ENCODE data around the gene COPRS.

DNA sequence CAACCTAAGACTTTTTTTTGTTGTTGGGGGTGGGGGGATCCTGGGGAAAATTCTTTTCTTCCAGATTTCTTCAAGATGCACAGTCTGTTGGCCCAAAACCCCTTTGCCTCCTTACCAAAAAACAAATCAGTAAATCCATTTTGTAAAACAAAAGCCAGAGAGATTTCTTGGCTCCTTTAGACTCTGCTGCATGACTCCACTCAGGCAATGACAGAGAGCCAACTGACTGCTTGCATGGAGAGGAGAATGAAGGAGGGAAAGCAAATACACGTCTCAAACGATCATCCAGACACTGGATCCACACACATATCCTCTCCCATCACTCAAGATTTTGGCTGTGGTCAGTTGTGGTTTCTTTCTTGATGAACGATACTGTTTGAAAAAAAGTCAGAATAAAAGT lies 13.8 kb downstream of the COPRS start:
- no peak for TF ChIP-seq POLR2A (IDR thresholded peaks at IDR 0.05; ENCODE audit: extremely low read depth, insufficient read length)
- TF ChIP-seq, protein P1, sequence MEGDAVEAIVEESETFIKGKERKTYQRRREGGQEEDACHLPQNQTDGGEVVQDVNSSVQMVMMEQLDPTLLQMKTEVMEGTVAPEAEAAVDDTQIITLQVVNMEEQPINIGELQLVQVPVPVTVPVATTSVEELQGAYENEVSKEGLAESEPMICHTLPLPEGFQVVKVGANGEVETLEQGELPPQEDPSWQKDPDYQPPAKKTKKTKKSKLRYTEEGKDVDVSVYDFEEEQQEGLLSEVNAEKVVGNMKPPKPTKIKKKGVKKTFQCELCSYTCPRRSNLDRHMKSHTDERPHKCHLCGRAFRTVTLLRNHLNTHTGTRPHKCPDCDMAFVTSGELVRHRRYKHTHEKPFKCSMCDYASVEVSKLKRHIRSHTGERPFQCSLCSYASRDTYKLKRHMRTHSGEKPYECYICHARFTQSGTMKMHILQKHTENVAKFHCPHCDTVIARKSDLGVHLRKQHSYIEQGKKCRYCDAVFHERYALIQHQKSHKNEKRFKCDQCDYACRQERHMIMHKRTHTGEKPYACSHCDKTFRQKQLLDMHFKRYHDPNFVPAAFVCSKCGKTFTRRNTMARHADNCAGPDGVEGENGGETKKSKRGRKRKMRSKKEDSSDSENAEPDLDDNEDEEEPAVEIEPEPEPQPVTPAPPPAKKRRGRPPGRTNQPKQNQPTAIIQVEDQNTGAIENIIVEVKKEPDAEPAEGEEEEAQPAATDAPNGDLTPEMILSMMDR (IDR thresholded peaks at IDR 0.05; ENCODE audit: low read depth, low read length) = no peak

All from NB4 (cell line).